Mesodermal cell (in vitro differentiated cells): ENCODE data around the gene RRP12.
"Not testable (repeated sequence)": the region's sequence is repeated elsewhere in the genome, so short reads cannot be mapped to it uniquely, and the experiment has no call there.

Experiments used
- H3K27ac ChIP-seq: 2 replicates; pipeline ENCODE4 v1.7.0; 2013; ENCODE audit warnings: mild to moderate bottlenecking, low read depth, low read length, moderate library complexity; ENCODE audit not compliant: severe bottlenecking
- H3K36me3 ChIP-seq: 2 replicates; pipeline ENCODE4 v1.7.1; 2013; ENCODE audit warnings: mild to moderate bottlenecking, low read length, moderate library complexity; ENCODE audit not compliant: control insufficient read depth, insufficient read depth
- H3K4me1 ChIP-seq: one replicate; pipeline ENCODE4 v1.7.1; 2013; ENCODE audit warnings: mild to moderate bottlenecking, low read length; ENCODE audit not compliant: insufficient read depth, control insufficient read depth, poor library complexity, severe bottlenecking
- H3K4me3 ChIP-seq: 2 replicates; pipeline ENCODE4 v1.7.0; 2013; ENCODE audit warnings: low read length, control low read depth, mild to moderate bottlenecking; ENCODE audit not compliant: insufficient read depth, poor library complexity, severe bottlenecking; ENCODE audit errors: extremely low read depth
- H3K9me3 ChIP-seq: 2 replicates; pipeline ENCODE4 v1.7.1; 2013; ENCODE audit warnings: mild to moderate bottlenecking, low read length, moderate library complexity; ENCODE audit not compliant: control insufficient read depth
- WGBS, 2 experiments: methylation state at CpG; one replicate each; pipeline ENCODE4 v1.1.5; 2013; ENCODE audit warnings: missing lambda C conversion rate in 2 of 2; ENCODE audit not compliant: insufficient coverage in 2 of 2; 5-methylcytosine and 5-hydroxymethylcytosine counted together

RRP12 gene

DNA sequence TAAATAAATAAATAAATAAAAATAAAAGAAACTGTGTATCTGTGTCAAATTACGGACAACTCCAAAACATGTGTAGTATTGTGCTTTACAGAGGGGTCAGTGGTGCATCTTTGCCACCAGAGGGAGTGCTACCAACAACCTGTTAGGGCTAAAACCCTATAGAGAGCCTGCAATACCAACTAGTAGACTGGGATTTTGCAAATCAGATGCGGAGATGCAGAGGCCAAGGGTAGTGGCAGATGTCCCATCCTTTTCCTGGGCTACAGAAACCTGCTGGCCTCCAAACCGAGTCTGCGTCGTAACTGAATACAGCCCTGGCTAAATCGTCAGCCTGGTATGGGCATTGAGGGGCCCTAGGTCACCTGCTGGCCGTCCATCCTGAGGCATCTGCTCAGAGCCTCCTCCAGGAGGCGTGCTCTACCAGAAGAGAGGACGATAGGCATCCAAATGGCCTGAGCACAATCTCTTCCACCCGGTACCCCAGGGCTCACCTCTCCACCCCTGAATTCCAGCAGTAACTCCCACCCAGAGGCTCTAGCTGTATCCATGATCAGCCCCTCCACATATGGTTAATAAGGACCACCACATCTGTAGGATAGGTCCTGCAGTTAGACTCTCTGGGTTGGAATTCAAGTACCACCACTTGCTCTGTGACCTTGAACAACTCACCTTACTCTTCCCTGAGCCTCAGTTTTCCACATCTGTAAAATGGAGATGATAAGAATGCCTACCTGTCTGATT lies 6.2 kb upstream of the RRP12 start:
- H3K27ac ChIP-seq, result no peak overlapping the region
- H3K9me3 ChIP-seq, result no peaks in the 10 kb centered on the region
- no peaks in the 10 kb centered on the region for H3K36me3 ChIP-seq
- no peaks in the 10 kb centered on the region for H3K4me1 ChIP-seq
- WGBS, 2 experiments, result 4 to 12% methylated on average over 8 of the region's 10 CpGs
- H3K4me3 ChIP-seq, result no peak overlapping the region

- not testable (repeated sequence) for H3K27ac ChIP-seq, H3K36me3 ChIP-seq, H3K4me1 ChIP-seq, H3K9me3 ChIP-seq, H3K4me3 ChIP-seq
- WGBS, 2 experiments, result 96 to 100% methylated on average over 6 of the region's 7 CpGs
Observed at GRCh38 chr10:97406483-97406882, 5.3 kb upstream of the RRP12 start.

GRCh38 chr10:97406064-97406463 lies 4.9 kb upstream of the RRP12 start:
- WGBS, 2 experiments, result 93% methylated on average over 3 of the region's 3 CpGs; no CpG with 5 or more reads in 1 of the 2 experiments
- no peaks in the 10 kb centered on the region for H3K36me3 ChIP-seq
- H3K4me1 ChIP-seq, result no peaks in the 10 kb centered on the region
- no peak overlapping the region for H3K27ac ChIP-seq
- H3K9me3 ChIP-seq, result no peaks in the 10 kb centered on the region
- no peak overlapping the region for H3K4me3 ChIP-seq

DNA sequence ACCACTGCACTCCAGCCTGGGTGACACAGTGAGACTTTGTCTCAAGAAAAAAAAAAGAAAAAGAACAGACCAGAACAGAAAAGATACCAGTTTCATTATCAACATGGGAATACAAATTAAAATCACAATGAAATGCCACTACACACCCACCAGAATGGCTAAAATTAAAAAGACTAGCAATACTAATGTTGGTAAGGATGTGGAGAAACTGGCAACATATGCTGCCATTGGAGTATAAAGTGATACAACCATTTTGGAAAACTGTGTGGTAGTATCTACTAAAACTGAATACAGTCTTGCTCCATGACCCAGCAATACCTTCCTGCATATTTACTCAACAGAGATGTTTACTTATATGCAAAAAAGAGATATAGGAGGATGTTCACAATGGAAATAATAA lies 2.9 kb upstream of the RRP12 start:
- no peak overlapping the region for H3K27ac ChIP-seq
- H3K36me3 ChIP-seq, result no peaks in the 10 kb centered on the region
- H3K4me3 ChIP-seq, result no peak overlapping the region
- H3K9me3 ChIP-seq, result no peaks in the 10 kb centered on the region
- peaks cover 5% of the 10 kb centered on the region for H3K4me1 ChIP-seq

DNA sequence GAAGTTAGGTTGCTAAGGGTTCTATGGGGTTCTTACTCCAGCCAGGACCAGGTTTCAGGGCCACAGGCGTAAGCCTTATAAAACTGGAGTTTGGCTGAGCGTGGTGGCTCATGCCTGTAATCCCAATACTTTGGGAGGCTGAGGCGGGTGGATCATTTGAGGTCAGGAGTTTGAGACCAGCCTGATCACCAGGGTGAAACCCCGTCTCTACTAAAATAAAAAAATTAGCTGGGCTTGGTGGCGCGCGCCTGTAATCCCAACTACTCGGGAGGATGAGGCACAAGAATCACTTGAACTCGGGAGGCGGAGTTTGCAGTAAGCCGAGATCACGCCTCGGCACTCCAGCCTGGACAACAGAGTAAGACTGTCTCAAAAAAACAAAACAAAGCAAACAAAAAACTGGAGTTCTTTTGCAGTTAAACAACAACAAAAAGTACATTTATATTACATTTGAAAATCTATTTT lies 347 bp upstream of the RRP12 start:
- Histone ChIP-seq H3K4me3 (peak overlapping the region; percentile 74), H3K27ac (peak overlapping the region; percentile 96), H3K36me3 (peaks cover 14% of the 10 kb centered on the region), H3K4me1 (peaks cover 5% of the 10 kb centered on the region), H3K9me3 (no peaks in the 10 kb centered on the region)
- 79 to 83% methylated on average over 13 of the region's 13 CpGs for WGBS, 2 experiments

- H3K4me1 ChIP-seq, result peaks cover 5% of the 10 kb centered on the region
- H3K4me3 ChIP-seq, result peak overlapping the region; percentile 74
- H3K36me3 ChIP-seq, result peaks cover 23% of the 10 kb centered on the region
- WGBS, 2 experiments, result 24 to 37% methylated on average over 16 to 18 of the region's 21 CpGs
- H3K27ac ChIP-seq, result peak overlapping the region; percentile 96
- no peaks in the 10 kb centered on the region for H3K9me3 ChIP-seq
Observed at GRCh38 chr10:97399843-97400545, 1.1 kb downstream of the RRP12 start.

DNA sequence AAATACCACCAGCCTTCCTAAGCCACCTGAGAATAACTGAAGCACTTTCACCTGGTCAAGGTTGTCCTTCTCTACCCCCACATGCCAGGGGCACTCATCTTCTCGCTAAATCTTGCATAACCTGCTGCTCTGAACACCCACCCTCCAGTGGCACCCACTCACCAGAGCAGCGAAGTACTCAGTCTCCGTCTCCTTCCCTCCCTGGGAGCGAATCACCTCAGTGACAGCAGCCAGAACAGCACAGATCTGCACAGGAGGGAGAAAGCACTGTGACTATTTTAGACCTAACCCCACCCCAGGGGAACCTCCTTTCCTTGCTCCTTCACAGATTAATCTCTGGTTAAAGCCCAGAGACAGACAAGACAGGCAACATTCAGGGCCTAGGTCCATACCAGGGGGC lies 5.1 kb downstream of the RRP12 start:
- H3K36me3 ChIP-seq, result peaks cover 53% of the 10 kb centered on the region
- no peak overlapping the region for H3K4me3 ChIP-seq
- WGBS, 2 experiments, result 68 to 70% methylated on average over 4 of the region's 4 CpGs
- no peaks in the 10 kb centered on the region for H3K9me3 ChIP-seq
- H3K4me1 ChIP-seq, result peaks cover 5% of the 10 kb centered on the region
- H3K27ac ChIP-seq, result no peak overlapping the region

DNA sequence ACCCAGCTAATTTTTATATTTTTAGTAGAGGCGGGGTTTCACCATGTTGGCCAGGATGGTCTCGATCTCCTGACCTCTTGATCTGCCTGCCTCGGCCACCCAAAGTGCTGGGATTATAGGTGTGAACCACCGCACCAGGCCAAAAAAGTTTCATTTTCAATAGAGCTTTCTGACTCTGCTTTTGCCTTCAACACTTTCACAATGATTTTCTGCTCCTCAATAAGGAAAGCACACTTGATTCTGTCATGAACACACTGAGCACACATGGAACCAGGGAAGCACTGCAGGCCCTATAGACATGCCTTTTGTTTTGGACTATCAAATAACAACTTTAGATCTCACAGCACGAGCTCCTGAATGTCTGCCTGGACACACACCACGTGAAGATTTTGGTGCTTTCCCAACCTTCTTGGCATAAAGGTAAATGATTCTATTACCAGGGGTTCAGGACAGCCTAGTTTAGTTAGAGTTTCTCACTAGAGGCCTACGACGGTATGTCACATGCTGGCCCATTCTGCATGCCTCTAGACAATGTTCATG lies 8.0 kb downstream of the RRP12 start:
- Histone ChIP-seq H3K4me3 (no peak overlapping the region), H3K36me3 (peaks cover 77% of the 10 kb centered on the region), H3K4me1 (no peaks in the 10 kb centered on the region), H3K9me3 (no peaks in the 10 kb centered on the region), H3K27ac (no peak overlapping the region)
- 89% methylated on average over 6 of the region's 8 CpGs for WGBS, 2 experiments

- H3K4me3 ChIP-seq, result no peak overlapping the region
- H3K9me3 ChIP-seq, result no peaks in the 10 kb centered on the region
- H3K27ac ChIP-seq, result no peak overlapping the region
- no peaks in the 10 kb centered on the region for H3K4me1 ChIP-seq
- WGBS, 2 experiments, result 93 to 96% methylated on average over 5 of the region's 5 CpGs
- peaks cover 82% of the 10 kb centered on the region for H3K36me3 ChIP-seq
Observed at GRCh38 chr10:97390091-97390490, 11.0 kb downstream of the RRP12 start.

DNA sequence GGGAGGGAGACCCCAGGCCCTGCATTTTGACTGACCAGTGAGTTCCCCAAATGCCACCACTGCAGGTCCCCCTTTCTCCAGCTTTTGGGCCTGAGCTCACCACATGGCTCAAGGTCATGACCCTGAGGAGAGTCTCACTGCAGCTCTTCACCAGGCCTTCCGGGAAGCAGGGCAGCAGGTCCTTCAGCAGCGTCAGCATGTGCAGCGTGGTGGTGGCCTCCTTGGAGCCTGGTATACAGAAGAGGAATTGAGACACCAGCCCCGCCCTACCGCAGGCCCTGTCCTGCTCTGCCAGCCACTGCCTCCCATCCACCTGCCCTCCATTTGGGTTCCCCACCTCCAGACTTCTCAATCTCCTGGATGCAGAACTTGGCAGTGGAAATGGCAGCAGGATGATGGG lies 13.0 kb downstream of the RRP12 start:
- Histone ChIP-seq H3K36me3 (peaks cover 79% of the 10 kb centered on the region), H3K4me3 (no peak overlapping the region), H3K27ac (no peak overlapping the region), H3K9me3 (no peaks in the 10 kb centered on the region), H3K4me1 (no peaks in the 10 kb centered on the region)
- 96 to 98% methylated on average over 4 to 5 of the region's 5 CpGs for WGBS, 2 experiments

DNA sequence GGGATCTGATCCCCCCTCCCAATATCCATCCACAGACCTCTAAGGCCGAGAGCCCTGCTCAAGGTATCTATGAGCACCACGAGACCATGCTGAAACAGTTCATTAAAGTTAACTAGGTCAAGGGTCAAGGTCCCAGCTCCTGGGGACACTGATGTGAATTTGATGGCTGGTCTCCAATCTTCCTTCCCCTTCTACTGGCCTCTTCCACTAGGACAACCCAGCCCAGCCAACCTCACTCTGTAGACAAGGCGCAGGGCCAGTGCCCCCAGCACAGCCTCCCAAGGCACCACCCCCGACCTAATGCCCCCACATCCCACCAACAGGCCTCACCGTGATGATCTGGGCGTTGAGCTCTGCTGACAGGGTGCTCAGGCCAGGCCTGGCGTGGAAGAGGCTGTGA lies 15.6 kb downstream of the RRP12 start:
- Histone ChIP-seq H3K4me1 (no peaks in the 10 kb centered on the region), H3K9me3 (no peaks in the 10 kb centered on the region), H3K27ac (no peak overlapping the region), H3K36me3 (peaks cover 69% of the 10 kb centered on the region), H3K4me3 (no peak overlapping the region)
- 70 to 83% methylated on average over 1 to 4 of the region's 7 CpGs for WGBS, 2 experiments
